Panc1 (cell line): ENCODE measurements around the gene TENT5C. TPM values are rescaled to one million over a fixed set of nuclear protein-coding genes. Genes with fewer than 3 reads are reported as not detected.

Experiments used
- ATAC-seq: fragments of 200-7000 bp; cut with Tn5 transposase; 2 replicates; pipeline ENCODE4 v1.9.1; 2020; ENCODE audit warnings: mild to moderate bottlenecking, moderate library complexity
- BruUV-seq: library from RNA; stranded (reverse); fragments of 400-500 nt; replicated peaks from 2 replicates; lab custom pipeline; 2021; lab: Mats Ljungman, UMichigan
- CTCF ChIA-PET: fragments of 300-600 bp; sonication (Branson Sonifier 250); formaldehyde crosslinking; loops from one replicate; lab custom pipeline; 2022; ENCODE audit warnings: antibody characterized with exemption; lab: Charles Lee
- POLR2A ChIA-PET: fragments of 300-600 bp; sonication (Branson Sonifier 250); formaldehyde crosslinking; loops from one replicate; lab custom pipeline; 2022; ENCODE audit warnings: antibody characterized with exemption; lab: Charles Lee
- DNase-seq: peaks from one replicate; pipeline ENCODE4 v3.0.0-alpha.2; 2010; ENCODE audit warnings: low read depth, low spot score
- H3K27ac ChIP-seq: 2 replicates; pipeline ENCODE4 v1.5.1; 2011; ENCODE audit warnings: mild to moderate bottlenecking, low read length, inconsistent platforms
- H3K27me3 ChIP-seq: fragments of 200-500 bp; sonication (Bioruptor generic); 2 replicates; pipeline ENCODE4 v1.6.0; 2014; ENCODE audit warnings: low read length, inconsistent platforms; ENCODE audit not compliant: control insufficient read depth, insufficient read depth
- H3K36me3 ChIP-seq: fragments of 200-500 bp; sonication (Bioruptor generic); 2 replicates; pipeline ENCODE4 v1.5.1; 2014; ENCODE audit warnings: inconsistent platforms, mild to moderate bottlenecking, low read length, moderate library complexity; ENCODE audit not compliant: control insufficient read depth, insufficient read depth
- H3K4me1 ChIP-seq: 2 replicates; pipeline ENCODE4 v1.5.1; 2011; ENCODE audit warnings: inconsistent platforms, mild to moderate bottlenecking, low read length, moderate library complexity; ENCODE audit not compliant: control insufficient read depth, insufficient read depth
- H3K4me3 ChIP-seq, 2 experiments: 2 replicates each; pipeline ENCODE4 v1.5.1; 2011 to 2012; ENCODE audit warnings: low read depth in 2 of 2, low read length in 2 of 2, mild to moderate bottlenecking in 2 of 2, inconsistent platforms in 1 of 2, moderate library complexity in 1 of 2
- H3K9me3 ChIP-seq: fragments of 200-500 bp; sonication (Bioruptor generic); 2 replicates; pipeline ENCODE4 v1.5.1; 2014; ENCODE audit warnings: low read depth, mild to moderate bottlenecking, inconsistent platforms, low read length, moderate library complexity; ENCODE audit not compliant: control insufficient read depth, insufficient read depth
- POLR2AphosphoS5 ChIP-seq: IDR thresholded peaks from 2 replicates; pipeline ENCODE4 v1.6.1; 2012; ENCODE audit warnings: mild to moderate bottlenecking, low read depth, low read length, moderate library complexity
- SIN3A ChIP-seq: IDR thresholded peaks from 2 replicates; pipeline ENCODE4 v1.6.1; 2012; ENCODE audit warnings: low read depth, mild to moderate bottlenecking, low read length, moderate library complexity, borderline replicate concordance; ENCODE audit not compliant: insufficient read depth
- TCF7L2 ChIP-seq: IDR thresholded peaks from 2 replicates; pipeline ENCODE4 v1.6.1; 2011; ENCODE audit warnings: mild to moderate bottlenecking, low read depth, low read length, inconsistent platforms
- in situ Hi-C: cut with HindIII; loops from 2 replicates; pipeline ENCODE4 v1.10.0; 2016; ENCODE audit warnings: low sequenced_read_pairs, low pct_unique_long_range_greater_than_20kb
- intact Hi-C: fragments of 100-400 bp; cut with micrococcal nuclease; formaldehyde crosslinking; loops from one replicate; pipeline ENCODE4 v1.10.0; 2022; ENCODE audit not compliant: unreplicated experiment
- total RNA-seq: library from RNA; stranded (reverse); gene quantifications from one replicate; pipeline ENCODE4 v1.2.1, GENCODE V29; 2021; ENCODE audit not compliant: unreplicated experiment
- TF ChIP-seq, protein P1 (sequence below): fragments of 450-650 bp; IDR thresholded peaks from 2 replicates; pipeline ENCODE4 v1.5.1; 2017; ENCODE audit warnings: mild to moderate bottlenecking
- TF ChIP-seq, protein P2 (sequence below), 2 experiments: IDR thresholded peaks; 2 replicates each; pipeline ENCODE4 v1.6.1; 2011 to 2012; ENCODE audit warnings: low read depth in 2 of 2, control low read depth in 1 of 2, low read length in 1 of 2, mild to moderate bottlenecking in 1 of 2, moderate library complexity in 1 of 2; ENCODE audit not compliant: insufficient read depth in 1 of 2

Gene TENT5C
- total RNA-seq, 1 experiment from 2014 or later = 8.9 TPM

DNA sequence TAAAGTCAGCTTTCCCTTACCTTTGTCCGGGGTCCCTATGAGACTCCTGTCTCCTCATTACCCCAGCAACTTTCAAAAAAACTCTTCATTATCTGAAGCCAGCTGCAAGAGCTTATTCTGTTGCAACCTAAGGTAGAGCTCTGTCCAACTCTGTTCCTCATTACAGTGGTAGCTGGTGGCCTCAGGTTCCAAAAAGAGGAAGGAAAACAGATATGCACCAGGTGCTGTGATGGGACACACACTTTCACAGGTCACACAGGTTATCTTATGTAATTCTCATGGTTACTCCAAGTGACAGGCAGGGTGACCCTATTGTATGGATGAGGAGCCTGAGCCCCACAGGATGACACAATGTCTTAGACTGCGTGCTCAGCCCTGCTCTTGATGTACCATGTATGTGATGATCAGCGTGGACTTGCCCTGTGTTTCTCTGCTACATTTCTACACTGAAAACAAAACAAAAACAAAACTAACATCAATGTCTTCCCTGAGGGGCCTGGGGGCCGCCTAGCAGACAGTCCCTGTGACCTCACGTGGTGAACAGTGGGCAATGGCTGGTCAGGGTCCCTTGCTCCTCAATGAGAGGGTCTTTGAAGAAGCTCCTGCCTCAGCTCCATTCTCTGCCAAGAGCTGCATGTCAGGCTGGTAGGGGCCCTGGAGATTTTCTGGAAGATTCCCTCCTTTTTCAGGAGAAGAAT is 9.7 kb upstream of the TENT5C start:
- no peaks in the 10 kb centered on the region for H3K4me1 ChIP-seq
- DNase-seq (no peak), ATAC-seq (no peak)
- intact Hi-C loops = no loop called here
- POLR2A ChIA-PET = no interaction called here
- CTCF ChIA-PET = no interaction called here
- BruUV-seq = no TSS peak
- H3K9me3 ChIP-seq = no peaks in the 10 kb centered on the region
- no peak for TF ChIP-seq TCF7L2
- TF ChIP-seq, protein P1, sequence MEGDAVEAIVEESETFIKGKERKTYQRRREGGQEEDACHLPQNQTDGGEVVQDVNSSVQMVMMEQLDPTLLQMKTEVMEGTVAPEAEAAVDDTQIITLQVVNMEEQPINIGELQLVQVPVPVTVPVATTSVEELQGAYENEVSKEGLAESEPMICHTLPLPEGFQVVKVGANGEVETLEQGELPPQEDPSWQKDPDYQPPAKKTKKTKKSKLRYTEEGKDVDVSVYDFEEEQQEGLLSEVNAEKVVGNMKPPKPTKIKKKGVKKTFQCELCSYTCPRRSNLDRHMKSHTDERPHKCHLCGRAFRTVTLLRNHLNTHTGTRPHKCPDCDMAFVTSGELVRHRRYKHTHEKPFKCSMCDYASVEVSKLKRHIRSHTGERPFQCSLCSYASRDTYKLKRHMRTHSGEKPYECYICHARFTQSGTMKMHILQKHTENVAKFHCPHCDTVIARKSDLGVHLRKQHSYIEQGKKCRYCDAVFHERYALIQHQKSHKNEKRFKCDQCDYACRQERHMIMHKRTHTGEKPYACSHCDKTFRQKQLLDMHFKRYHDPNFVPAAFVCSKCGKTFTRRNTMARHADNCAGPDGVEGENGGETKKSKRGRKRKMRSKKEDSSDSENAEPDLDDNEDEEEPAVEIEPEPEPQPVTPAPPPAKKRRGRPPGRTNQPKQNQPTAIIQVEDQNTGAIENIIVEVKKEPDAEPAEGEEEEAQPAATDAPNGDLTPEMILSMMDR = no peak
- no peak for TF ChIP-seq POLR2AphosphoS5
- TF ChIP-seq SIN3A = no peak
- TF ChIP-seq, protein P2, sequence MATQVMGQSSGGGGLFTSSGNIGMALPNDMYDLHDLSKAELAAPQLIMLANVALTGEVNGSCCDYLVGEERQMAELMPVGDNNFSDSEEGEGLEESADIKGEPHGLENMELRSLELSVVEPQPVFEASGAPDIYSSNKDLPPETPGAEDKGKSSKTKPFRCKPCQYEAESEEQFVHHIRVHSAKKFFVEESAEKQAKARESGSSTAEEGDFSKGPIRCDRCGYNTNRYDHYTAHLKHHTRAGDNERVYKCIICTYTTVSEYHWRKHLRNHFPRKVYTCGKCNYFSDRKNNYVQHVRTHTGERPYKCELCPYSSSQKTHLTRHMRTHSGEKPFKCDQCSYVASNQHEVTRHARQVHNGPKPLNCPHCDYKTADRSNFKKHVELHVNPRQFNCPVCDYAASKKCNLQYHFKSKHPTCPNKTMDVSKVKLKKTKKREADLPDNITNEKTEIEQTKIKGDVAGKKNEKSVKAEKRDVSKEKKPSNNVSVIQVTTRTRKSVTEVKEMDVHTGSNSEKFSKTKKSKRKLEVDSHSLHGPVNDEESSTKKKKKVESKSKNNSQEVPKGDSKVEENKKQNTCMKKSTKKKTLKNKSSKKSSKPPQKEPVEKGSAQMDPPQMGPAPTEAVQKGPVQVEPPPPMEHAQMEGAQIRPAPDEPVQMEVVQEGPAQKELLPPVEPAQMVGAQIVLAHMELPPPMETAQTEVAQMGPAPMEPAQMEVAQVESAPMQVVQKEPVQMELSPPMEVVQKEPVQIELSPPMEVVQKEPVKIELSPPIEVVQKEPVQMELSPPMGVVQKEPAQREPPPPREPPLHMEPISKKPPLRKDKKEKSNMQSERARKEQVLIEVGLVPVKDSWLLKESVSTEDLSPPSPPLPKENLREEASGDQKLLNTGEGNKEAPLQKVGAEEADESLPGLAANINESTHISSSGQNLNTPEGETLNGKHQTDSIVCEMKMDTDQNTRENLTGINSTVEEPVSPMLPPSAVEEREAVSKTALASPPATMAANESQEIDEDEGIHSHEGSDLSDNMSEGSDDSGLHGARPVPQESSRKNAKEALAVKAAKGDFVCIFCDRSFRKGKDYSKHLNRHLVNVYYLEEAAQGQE (IDR thresholded peaks at IDR 0.05; ENCODE audit: insufficient read depth in 1 of 2, low read depth in 2 of 2, low read length in 1 of 2) = no peak
- H3K36me3 ChIP-seq = no peaks in the 10 kb centered on the region
- no peak overlapping the region for H3K27ac ChIP-seq
- no peak overlapping the region for H3K4me3 ChIP-seq
- in situ Hi-C loops = no loop called here
- no peaks in the 10 kb centered on the region for H3K27me3 ChIP-seq

DNA sequence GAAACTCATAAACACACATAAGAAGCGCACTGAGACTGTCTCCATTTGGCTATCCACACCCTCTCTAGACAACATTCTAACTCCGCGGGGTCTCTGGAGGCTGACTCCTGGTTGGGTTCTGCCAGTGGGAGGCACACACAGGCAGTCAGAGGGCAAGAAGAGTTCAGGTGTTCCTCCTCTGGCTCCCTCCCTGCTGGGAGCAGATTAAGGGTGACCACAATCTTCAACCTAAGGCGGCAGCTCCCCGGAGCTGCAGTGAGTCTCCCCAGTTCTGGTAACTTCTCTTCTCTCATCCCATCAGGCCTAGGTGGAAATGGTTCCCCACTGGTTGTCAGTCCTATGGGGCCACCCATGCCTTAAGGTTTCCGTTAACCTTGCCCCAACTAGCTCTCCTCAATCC is 7.4 kb upstream of the TENT5C start:
- Histone ChIP-seq H3K36me3 (no peaks in the 10 kb centered on the region), H3K4me3 (no peak overlapping the region), H3K9me3 (no peaks in the 10 kb centered on the region), H3K27ac (no peak overlapping the region), H3K4me1 (no peaks in the 10 kb centered on the region), H3K27me3 (no peaks in the 10 kb centered on the region; the same call in 1 of the 2 replicates)
- in situ Hi-C loops (no loop called here), intact Hi-C loops (no loop called here)
- ChIA-PET CTCF (no interaction called here), POLR2A (no interaction called here)
- no peak for TF ChIP-seq SIN3A
- TF ChIP-seq, protein P1 = no peak
- TF ChIP-seq TCF7L2 = no peak
- no peak for TF ChIP-seq POLR2AphosphoS5
- TF ChIP-seq, protein P2 (IDR thresholded peaks at IDR 0.05; ENCODE audit: insufficient read depth in 1 of 2, low read depth in 2 of 2, low read length in 1 of 2) = no peak
- no peak for DNase-seq
- no peak for ATAC-seq
- no TSS peak for BruUV-seq
